ENCODE results near the gene CNTNAP3B.
"Not testable (repeated sequence)": the region's sequence is repeated elsewhere in the genome, so short reads cannot be mapped to it uniquely, and the experiment has no call there.

Gene CNTNAP3B

DNA sequence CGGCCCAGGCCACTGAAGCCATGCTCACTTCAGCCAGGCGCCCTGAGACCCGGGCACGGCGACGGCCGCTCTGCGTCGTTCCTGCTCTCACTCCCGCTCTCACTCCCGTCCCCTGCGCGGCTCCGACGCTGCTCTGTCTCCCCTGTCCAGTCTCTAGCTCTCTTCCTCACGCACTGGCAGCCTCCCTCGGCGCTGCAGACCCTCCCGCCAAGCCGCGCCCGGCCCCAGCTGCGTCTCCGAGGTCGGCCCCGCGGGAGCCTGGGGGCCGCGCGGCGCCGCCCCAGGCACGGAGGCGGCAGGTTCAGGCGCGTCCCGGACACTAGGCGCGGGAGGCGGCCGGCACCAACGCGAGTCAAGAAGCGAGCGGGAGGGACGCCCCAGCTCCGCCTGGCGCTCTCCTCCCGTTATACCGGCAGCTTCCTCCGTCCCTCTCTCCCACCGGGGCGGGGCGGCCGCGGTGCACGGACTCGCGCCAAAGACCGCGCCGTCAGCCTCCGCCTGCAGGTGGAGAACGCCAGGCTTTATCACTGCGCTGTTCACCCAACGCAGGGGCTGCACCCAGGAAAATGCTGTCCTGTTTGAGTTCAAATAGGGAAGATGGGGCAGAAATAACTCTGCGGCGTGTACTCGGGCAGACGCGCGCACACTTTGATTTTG is at the start of gene CNTNAP3B:
Gene CNTNAP3B, minus strand, starts transcription at position 354 of the 657 bp plus-strand sequence. Its CDS starts 332 bp downstream, at position 22.
- DNase-seq, result not testable (repeated sequence)

DNA sequence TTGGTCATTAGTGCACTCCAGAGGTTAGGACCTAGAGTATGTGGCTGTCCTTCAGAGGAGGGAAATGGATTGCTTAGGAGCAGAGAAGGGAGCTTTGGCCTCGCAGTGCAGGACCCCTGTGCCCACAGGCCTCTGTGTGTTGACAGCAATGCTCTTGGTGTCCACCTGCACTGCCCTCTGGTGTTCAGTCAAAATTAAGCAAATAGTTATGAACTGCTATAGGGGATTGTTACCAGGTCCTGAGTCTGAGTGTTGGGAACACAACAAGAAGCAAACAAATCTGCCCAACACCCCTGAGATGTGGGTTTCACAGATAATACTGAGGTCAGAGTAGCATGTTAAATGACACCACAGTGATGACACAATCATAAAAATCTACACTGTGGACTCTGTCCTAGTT is 31.1 kb upstream of the CNTNAP3B start:
- peak in 1 of 56 donors; percentile 4 for DNase-seq

DNA sequence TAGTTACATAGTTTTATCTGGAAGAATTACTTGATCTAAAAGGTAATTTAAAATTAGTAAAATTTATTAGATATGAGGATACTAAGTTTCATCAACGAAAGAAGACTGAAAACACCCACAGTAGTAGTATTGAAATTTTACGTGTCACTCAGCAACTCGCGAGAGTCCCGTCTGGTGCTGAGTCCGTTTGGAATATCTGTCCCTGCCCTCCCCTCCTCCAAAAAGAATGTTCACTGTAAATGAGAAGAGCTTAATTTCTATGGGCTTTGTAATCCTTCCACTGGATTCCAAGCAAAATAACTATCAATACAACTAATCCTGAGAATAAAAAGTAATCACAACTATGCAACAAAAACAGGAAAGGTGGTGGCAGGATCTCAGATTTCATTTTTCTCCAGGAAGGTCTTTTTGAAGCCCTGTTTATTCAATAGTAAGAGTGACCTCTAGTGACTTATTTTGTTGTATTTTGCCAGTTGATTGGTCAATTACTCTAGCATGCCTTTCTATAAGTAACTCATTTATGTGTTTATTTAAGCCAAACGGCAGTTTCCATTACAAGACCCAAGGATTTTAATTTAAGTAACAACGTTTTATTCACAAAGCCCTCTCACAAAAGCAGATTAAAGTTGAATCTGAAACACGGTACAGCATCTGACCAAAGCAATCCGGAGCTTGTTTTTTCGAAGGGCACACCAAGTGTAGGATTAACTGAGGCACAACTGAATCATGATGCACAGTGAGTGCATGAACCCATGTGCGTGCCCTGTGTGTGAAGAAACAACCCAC is 2.0 kb downstream of the CNTNAP3B start:
- peak in 4 of 56 donors; percentile 5 to 22 (median 16) for DNase-seq

DNA sequence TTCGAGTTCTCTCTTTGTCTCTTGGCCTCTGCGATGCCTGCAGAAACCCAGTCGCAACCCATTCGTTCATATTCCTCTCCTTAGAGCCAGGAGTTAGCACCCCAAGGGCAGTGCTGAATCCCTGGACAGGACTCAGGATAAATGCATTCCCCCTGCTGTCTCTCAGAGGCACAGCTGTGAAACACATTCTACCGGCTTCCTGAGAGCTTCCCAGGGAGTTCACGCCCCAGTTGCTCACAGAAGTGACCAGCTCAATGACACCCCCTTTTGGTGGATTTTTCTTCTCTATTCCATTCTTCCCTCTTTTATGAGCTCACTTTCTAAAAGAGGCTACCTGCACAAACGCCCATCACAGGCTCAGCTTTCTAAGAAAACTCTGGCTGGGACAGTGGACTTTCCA is 8.2 kb downstream of the CNTNAP3B start:
- DNase-seq, result not testable (repeated sequence)

DNA sequence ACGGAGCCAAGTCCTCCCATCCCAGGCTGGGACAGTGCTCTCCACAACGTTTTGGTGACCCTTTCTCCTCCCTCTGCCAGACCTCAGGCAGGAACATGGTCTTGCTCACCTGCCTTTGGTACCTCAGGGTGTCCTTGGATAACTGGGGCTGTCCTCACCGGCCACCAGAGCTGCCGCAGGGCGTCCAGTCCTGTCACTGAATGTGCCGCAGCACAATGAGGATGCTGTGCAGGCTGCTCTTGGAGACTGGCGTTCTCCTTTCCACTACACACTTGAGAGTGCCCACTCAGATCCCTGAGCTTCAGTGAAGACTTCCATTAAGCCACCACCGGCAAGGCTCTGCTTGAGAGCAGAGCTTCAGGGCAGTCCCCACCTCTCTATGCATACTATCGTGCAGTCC is 33.3 kb downstream of the CNTNAP3B start:
- DNase-seq, result not testable (repeated sequence)

DNA sequence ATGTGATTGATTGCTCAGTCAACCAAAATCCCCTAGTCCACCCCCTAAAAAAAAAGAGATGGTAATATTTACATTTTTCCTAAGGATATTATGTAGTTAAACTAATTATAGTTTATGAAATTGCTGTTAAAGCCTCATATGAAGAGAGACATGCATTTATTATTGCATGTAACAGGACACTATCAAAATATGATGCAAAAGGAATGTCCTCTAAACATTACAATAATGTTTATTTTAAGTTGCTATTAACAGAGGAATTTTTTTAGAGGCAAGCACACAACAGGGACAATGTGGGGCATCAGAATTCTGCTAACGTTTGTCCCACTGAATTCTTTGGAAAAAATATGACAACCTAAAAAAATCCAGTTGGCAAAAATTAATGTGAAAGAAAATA is 44.7 kb downstream of the CNTNAP3B start:
- not testable (repeated sequence) for DNase-seq

DNA sequence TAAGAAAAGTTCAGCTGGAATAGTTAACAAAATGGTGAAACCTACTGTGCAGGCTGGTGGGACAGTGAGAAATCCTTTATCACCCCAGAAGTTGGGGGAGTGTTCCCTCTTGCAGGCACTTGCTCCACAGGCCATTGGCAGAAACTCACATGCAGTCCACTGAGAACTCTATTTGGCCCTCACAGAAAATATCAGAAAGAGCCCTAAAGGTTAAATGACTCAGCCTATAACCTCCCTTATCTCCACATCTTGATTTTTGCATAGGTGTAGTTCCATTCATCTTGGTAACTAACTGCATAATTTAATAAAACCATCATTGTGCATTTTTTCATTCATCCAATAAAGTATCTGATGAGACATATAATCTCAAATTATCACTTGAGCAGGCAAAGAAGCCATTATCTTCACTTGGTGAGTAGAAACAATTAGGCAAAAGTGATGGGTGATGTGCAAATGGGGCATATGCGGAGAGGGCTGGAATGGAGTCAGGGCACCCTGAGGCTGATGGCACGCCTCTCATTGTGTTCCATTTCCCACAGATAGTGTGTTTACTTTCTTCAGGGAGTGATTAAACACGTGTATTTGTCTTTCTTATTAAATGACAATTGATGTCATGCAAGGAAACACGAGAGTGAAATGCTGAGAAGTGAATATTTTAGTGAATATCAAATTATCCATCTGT is 45.2 kb downstream of the CNTNAP3B start:
- not testable (repeated sequence) for DNase-seq

DNA sequence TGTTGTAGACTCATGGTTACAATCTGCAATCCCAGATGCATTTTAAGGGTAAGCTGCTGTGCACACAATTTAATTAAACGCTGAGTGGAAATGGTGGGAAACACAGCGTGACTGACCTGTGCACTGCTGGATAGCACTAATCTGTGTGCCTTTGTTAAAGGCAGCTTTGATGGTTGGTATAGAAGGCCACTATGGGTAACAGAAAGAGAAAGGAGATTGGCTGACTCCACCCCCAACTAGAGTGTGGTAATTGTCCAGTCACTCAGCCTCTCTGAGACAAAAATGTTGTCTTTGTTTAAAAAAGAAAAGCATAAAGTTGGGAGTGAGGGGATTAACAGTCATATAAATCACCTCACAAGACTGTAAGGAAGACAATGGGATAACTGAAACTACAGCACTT is 48.9 kb downstream of the CNTNAP3B start:
- not testable (repeated sequence) for DNase-seq

DNA sequence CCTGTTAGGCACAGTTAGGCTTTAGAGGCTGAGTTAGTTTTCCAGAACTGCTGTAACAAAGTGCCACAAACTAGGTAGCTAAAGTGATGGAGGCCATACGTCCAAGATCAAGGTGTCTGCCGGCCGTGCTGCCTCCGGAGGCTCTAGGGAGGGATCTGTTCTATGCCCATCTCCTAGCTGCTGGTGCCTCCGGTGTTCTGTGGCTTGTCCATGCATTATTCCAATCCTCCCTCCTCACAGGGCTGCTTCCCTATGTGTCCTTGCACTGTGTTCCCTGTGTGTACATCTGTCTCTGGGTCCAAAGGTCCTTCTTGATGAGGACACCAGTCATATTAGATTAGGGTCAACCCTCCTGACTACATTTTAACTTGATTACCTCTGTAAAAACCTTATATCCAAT is 54.4 kb downstream of the CNTNAP3B start:
- not testable (repeated sequence) for DNase-seq

DNA sequence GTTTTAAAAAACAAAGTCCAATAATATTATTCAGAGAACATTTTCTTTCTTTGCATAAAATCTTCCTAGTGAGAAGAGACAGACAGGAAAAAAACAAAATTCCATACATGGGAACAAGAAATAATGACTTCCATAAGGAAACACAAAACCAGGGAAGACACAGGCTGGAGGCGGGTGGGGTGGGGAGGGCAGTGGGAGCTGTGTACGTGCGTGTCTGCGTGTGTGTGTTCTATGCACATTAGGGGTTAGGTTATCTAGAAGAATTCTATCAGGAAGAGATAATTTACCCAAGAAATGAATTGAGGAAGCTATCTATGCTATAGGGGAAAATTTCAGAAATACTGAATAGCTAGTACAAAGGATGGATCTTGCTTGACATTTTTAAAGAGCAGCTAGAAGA is 58.2 kb downstream of the CNTNAP3B start:
- DNase-seq, result not testable (repeated sequence)

DNA sequence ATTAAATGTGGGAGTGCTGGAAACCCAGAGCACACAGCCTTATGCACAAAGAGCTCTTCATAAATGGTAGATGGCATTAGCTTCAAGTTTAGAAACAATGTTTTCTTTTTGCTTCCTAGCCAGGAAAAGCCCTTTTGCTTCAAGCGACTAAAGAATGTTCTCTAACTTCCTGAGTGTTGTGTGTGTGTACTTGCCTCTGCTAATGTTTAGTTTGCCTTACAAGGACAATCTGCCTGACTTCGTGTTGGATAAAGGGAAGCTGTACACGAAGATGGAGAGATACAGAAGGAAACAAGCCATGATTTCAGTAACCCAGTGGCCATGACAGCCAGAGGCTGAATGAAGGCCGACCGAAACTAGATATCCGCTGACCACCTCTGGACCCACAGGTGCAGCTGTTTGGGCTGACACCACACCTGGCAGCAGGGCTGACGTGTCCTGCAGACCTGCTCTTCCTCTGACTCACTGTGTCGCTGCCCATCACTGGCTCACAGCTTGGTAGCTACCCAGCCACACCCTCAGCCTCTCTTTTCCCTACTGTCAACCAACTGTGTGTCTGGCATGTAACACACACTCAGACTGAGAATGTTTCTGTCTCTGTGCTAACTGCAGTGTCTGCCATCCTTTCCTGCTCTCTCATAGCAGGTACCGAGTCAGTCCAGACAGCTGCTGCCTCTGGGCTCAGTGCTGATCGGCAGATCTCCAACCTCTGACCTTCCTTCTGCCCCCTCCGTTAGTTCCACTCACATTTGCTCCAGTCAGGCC is 59.0 kb downstream of the CNTNAP3B start:
- not testable (repeated sequence) for DNase-seq

DNA sequence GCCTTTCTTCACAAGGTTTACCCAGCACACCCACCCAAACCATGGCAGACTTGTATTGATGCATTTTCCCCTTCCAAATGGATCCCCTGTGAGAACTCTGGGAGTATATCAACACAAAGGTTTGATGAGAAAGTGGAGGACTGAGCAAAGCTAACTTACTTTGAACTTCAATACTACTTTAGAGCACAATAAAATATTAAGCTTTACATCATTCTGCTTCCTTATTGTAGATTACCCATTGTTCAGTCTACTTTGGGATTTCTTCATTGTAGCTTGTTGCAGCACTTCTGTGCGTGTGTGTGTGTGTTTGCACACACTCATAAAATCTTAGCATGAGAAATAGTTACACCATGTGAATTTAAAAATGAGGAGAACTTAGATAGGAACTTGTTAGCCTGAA is 75.4 kb downstream of the CNTNAP3B start:
- not testable (repeated sequence) for DNase-seq

DNA sequence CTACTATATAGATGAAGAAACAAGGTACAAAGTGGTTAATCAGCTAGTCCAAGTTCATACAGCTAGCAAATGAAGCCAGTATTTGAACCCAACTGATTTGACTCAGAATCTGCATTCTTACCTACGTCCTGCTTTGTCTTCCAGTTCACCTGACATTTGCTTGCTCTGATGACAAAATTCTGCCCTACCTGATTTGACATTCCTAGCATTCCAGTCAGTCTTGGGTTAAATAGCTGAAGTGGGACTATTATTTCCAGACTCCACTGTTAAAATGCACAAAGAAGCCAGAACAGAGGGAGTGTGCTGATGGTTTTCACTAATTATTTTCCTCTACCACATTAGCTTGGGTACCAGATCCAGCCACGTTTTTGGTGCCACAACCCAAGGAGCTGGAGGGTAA is 78.5 kb downstream of the CNTNAP3B start:
- not testable (repeated sequence) for DNase-seq

DNA sequence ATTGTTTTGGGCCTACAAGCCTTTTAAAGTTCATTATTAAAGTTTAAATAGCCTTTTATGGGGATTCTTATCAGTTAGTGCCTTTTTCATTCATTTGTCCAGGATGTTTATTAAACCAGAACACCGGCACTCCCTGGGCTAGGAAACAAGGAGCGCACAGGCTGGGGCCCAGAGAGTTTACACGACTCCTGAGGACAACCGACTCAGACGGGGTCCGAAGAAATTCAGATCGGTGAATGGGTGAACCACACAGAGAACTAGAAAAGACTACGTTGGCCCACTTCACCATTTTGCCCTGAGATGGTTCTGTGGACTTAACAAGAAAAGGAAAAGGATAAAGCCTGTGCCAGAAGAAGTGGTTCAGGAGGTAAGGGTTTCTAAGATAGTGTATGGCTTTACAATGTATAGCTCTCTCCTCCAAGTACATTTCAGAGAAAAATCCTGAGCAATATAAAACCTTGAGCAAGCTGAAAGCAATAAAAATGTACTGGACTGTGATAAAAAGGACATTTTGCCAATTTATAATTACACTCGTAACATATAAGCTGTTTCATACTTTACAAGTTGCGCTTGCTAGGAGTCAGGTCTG is 84.7 kb downstream of the CNTNAP3B start:
- not testable (repeated sequence) for DNase-seq

DNA sequence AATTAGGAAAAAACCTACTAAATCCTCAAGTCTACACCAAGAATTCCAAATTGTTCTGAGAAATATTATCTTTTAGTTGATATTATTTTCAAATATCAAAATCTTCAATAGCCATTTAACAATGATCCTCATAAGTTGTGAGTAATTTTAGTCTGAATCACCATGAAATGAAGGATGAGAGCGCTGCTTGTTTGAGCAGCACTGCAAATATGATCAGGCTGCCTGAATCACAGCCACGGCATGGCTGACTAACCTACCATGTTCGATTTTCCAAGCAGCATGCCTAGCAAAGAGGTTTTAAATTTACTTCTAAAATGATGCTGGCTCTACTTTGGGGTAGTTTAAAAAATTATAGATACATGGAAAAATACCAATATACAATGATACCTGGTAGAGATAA is 95.7 kb downstream of the CNTNAP3B start:
- DNase-seq, result not testable (repeated sequence)

DNA sequence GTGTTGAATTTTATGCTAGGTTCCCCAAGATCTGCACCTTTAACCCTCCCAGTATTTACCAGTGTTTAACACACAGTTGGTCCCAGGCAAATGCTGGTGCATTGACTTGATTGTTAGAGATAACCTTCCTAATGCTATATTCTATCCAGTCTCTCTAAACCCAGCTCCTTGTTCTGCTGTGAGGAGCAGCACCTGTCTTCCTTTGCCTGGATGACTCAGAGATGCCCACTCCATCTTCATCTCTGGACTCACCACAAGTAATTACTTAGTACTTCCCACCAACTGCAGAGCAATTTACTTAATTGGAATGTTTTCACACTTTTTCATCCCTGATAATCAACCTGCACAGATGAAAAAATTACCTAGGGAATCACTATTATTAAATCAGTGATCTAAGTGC is 108.6 kb downstream of the CNTNAP3B start:
- DNase-seq, result not testable (repeated sequence)

DNA sequence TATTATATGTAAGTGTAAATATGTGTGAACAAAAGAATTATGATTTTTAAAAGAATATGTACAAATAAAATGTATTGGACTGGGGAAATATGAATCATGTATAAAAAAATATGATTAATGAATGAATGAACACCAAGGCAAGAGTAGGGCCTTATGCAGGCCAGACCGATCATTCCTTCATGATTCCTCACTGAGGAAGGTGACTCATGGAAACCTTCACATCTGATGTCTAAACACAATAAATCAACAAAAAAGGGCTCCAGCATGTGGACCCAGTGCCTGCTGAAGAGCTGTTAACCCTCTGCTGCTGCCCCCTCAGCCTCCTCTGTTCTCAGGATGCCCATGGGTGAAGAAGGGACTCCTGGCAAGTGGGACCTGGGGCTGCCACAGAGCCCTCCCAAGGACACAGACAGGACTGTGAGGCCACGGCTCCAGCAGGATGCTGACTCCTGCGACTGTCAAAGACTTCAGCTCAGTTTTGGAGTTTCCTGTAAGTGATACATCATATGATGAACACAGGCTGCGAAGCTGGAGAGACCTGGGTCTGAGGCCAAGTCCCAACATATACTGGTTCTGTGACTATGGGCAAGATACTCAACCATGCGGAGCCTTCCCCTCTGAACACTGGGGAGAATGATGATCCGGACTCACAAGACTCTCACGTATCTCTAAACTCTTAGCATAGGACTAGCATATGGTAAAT is 110.9 kb downstream of the CNTNAP3B start:
- DNase-seq, result not testable (repeated sequence)

DNA sequence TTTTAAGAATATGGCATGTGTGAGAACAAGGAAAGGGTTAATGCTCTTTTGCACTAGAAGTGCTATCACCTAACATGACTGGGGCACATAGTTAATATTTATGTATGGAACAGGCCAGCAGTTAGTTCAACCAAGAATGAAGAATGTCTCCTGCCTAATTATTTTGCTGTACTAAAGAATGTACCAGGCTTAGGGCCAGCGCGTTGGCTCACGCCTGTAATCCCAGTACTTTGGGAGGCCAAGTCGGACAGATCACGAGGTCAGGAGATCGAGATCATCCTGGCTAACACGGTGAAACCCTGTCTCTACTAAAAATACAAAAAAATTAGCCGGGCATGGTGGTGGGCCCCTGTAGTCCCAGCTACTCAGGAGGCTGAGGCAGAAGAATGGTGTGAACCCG is 114.9 kb downstream of the CNTNAP3B start:
- DNase-seq, result not testable (repeated sequence)

DNA sequence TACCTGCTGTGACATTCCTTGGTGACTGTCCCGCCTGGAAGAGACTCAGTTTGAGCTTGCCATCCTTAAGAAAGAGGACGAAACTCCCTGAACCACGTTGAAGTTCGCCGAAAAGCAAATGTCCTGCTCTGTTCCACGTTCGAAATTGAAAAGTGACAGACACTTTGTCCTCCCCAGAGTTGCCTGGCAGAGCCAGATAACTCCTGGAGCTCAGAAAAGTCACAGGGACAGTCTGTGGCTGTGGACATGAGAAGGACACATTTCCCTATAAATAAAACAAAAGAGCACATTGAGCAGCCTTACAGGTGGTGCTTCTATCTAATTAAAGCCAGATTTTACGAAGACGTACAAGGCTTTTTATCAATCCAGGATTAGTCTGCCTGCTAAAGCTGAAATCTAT is 137.6 kb downstream of the CNTNAP3B start:
- DNase-seq, result not testable (repeated sequence)

DNA sequence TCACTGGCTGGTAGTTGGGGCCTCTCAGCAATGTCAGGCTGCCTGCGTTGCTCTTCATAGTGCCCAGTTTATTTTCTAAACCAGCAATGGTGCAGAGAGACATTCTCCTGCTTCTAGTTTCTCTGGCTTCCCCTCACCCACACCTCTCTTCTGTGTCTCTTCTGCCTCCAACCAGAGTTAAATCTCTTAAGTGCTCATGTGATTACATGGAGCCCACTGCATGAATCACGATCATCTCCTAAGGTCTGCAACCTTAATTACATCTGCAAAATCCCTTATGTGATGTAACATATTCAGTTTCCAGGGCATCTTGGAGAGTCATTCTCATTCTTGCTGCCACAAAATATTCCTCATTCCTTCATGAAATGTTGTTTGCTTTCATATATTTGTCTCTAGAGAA is 149.0 kb downstream of the CNTNAP3B start:
- not testable (repeated sequence) for DNase-seq

All from nucleus accumbens (tissue), 56 donors.